ENCODE measurements around the gene JUND. TPM values are rescaled to one million over a fixed set of nuclear protein-coding genes. Genes with fewer than 3 reads are reported as not detected.

JUND gene
- polyA plus RNA-seq, 1 experiment = 48.6 TPM

GRCh38 chr19:18291590-18292461 lies 10.4 kb upstream of the JUND start:
- DNase-seq (ENCODE audit: low read depth, low spot score) = no peak
- TF ChIP-seq CTCF (IDR thresholded peaks at IDR 0.05; ENCODE audit: low read depth, low read length) = no peak
- H3K27ac ChIP-seq (ENCODE audit: low read depth, low read length) = peak overlapping the region; percentile 94
- CTCF ChIA-PET = interaction anchor here (4.0 kb wide), 1 partner anchor 13 kb away, joined by 32 read pairs; no protein-coding TSS in a partner anchor
- no peaks in the 10 kb centered on the region for H3K9me3 ChIP-seq (ENCODE audit: control insufficient read depth, insufficient read depth, low read length)
- POLR2A ChIA-PET = interaction anchor here (0.5 to 4.4 kb wide), 11 partner anchors 10 to 98 kb away, joined by 3 to 130 read pairs (median 5); partner anchors contain the start of genes GDF15, JUND, LSM4 and MPV17L2
- H3K27me3 ChIP-seq (ENCODE audit: control insufficient read depth, insufficient read depth, low read length) = no peaks in the 10 kb centered on the region
- peak overlapping the region; percentile 69 for H3K4me3 ChIP-seq (ENCODE audit: low read depth, low read length)

- ChIA-PET POLR2A (interaction anchor here (0.6 to 4.4 kb wide), 5 partner anchors 10 to 392 kb away, joined by 3 to 130 read pairs (median 4); partner anchors contain the start of genes JUND and LSM4), CTCF (interaction anchor here (4.0 kb wide), 1 partner anchor 12 kb away, joined by 32 read pairs; no protein-coding TSS in a partner anchor)
- Histone ChIP-seq H3K9me3 (ENCODE audit: control insufficient read depth, insufficient read depth, low read length) (no peaks in the 10 kb centered on the region), H3K27me3 (ENCODE audit: control insufficient read depth, insufficient read depth, low read length) (no peaks in the 10 kb centered on the region), H3K4me3 (ENCODE audit: low read depth, low read length) (peak overlapping the region; percentile 69), H3K27ac (ENCODE audit: low read depth, low read length) (no peak overlapping the region)
- TF ChIP-seq CTCF (IDR thresholded peaks at IDR 0.05; ENCODE audit: low read depth, low read length) = no peak
- no peak for DNase-seq (ENCODE audit: low read depth, low spot score)
Measured at GRCh38 chr19:18291019-18291524, 9.7 kb upstream of the JUND start.

GRCh38 chr19:18290302-18291018 lies 9.0 kb upstream of the JUND start:
- POLR2A ChIA-PET = interaction anchor here (0.6 to 4.4 kb wide), 3 partner anchors 10 to 392 kb away, joined by 4 to 130 read pairs (median 16); partner anchors contain the start of genes JUND and LSM4
- CTCF ChIA-PET = no interaction called here

GRCh38 chr19:18289471-18290301 lies 8.3 kb upstream of the JUND start:
- CTCF ChIA-PET = interaction anchor here (0.6 kb wide), 1 partner anchor 10 kb away, joined by 3 read pairs; no protein-coding TSS in a partner anchor
- Histone ChIP-seq H3K4me3 (ENCODE audit: low read depth, low read length) (no peak overlapping the region), H3K27ac (ENCODE audit: low read depth, low read length) (no peak overlapping the region), H3K9me3 (ENCODE audit: control insufficient read depth, insufficient read depth, low read length) (no peaks in the 10 kb centered on the region), H3K27me3 (ENCODE audit: control insufficient read depth, insufficient read depth, low read length) (no peaks in the 10 kb centered on the region)
- POLR2A ChIA-PET = interaction anchor here (0.6 to 4.4 kb wide), 4 partner anchors 9 to 160 kb away, joined by 7 to 130 read pairs (median 10); partner anchors contain the start of gene JUND
- DNase-seq (ENCODE audit: low read depth, low spot score) = no peak
- no peak for TF ChIP-seq CTCF (IDR thresholded peaks at IDR 0.05; ENCODE audit: low read depth, low read length)

More at GRCh38 chr19:18290302-18291018, 9.0 kb upstream of the JUND start:
- Histone ChIP-seq H3K4me3 (ENCODE audit: low read depth, low read length) (no peak overlapping the region), H3K27ac (ENCODE audit: low read depth, low read length) (no peak overlapping the region), H3K9me3 (ENCODE audit: control insufficient read depth, insufficient read depth, low read length) (no peaks in the 10 kb centered on the region), H3K27me3 (ENCODE audit: control insufficient read depth, insufficient read depth, low read length) (no peaks in the 10 kb centered on the region)
- TF ChIP-seq CTCF (IDR thresholded peaks at IDR 0.05; ENCODE audit: low read depth, low read length) = no peak
- no peak for DNase-seq (ENCODE audit: low read depth, low spot score)

Measured in AG04450 (cell line).